ENCODE data around the gene PSMB10. TPM values are rescaled to one million over a fixed set of nuclear protein-coding genes. Genes with fewer than 3 reads are reported as not detected.

Gene PSMB10
- total RNA-seq, 2 donors from 2014 or later = 16.2 to 26.7 TPM

DNA sequence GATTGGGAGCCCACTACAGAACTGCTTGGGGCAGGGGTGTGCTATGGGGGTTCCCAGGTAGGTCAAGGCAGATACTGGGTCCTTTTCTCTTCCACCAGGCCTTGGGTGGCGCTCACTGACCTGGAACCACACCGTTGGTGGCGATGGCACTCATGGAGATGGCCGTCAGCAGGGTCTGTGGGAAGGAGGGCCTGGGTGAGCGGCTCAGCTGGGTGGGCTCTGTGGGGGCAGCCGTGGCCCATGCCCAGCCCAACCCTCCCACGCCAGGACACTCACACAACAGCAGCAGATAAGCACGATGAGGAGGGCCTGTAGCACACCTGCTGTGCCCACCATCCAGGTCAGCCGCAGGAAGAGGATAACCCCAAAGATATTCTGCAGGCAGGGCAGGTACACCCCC lies 21.0 kb upstream of the PSMB10 start:
- 96 to 100% methylated on average over 1 to 9 of the region's 9 CpGs for WGBS, 2 donors
- Histone ChIP-seq H3K9me3 (no peaks in the 10 kb centered on the region), H3K36me3 (replicated peaks in 1 of 2; ENCODE audit: insufficient read depth in 1 of 2, low read depth in 2 of 2) (peaks cover 0 to 2% of the 10 kb centered on the region in 2 donors), H3K27me3 (no peaks in the 10 kb centered on the region), H3K4me1 (peaks cover 16% of the 10 kb centered on the region), H3K4me3 (no peak overlapping the region), H3K27ac (no peak overlapping the region)
- intact Hi-C loops (cut with DNase I) = no loop called here
- TF ChIP-seq POLR2A (IDR thresholded peaks at IDR 0.05) = no peak
- TF ChIP-seq, protein P1, sequence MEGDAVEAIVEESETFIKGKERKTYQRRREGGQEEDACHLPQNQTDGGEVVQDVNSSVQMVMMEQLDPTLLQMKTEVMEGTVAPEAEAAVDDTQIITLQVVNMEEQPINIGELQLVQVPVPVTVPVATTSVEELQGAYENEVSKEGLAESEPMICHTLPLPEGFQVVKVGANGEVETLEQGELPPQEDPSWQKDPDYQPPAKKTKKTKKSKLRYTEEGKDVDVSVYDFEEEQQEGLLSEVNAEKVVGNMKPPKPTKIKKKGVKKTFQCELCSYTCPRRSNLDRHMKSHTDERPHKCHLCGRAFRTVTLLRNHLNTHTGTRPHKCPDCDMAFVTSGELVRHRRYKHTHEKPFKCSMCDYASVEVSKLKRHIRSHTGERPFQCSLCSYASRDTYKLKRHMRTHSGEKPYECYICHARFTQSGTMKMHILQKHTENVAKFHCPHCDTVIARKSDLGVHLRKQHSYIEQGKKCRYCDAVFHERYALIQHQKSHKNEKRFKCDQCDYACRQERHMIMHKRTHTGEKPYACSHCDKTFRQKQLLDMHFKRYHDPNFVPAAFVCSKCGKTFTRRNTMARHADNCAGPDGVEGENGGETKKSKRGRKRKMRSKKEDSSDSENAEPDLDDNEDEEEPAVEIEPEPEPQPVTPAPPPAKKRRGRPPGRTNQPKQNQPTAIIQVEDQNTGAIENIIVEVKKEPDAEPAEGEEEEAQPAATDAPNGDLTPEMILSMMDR (IDR thresholded peaks at IDR 0.05) = no peak
- ATAC-seq (no peak), DNase-seq (peak in 1 of 4 donors; percentile 6)

DNA sequence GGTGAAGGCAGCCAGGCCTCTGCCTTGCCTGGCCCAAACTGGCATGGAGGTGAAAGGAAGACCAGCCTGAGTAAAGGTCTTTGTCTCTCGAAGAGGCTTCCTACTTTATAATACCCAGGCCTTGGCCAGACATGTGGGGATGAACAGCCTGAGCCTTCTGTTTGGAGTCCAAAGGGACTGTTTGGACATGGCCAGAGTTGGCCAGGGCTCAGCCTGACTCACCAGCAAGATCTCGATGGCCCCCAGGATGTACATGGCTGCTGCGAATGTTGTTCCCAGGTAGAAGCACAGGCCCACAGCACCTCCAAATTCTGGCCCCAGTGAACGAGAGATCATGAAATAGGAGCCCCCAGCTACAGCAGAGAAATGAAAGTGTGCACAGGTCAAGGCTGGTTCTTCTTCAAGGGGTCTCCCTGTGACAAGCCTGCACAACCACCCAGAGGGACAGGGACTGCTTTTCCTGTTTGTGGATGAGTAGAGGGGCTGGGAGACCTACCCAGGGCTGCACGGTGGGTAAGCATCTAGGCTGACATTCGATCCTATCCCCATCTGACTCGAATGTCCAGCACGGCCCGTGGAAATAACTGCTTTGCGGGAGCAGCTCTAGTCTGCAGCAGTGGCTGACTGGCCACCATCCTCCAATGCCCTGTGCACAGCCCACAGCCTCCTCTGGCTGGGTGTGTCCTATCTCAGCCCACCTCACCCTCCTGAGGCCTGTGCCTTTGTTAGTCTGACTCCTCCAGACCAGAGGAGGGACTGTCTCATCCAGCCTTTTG lies 18.0 kb upstream of the PSMB10 start:
- no peaks in the 10 kb centered on the region for H3K9me3 ChIP-seq
- no peak for TF ChIP-seq POLR2A (IDR thresholded peaks at IDR 0.05)
- TF ChIP-seq, protein P1 (IDR thresholded peaks at IDR 0.05) = no peak
- peaks cover 0 to 12% of the 10 kb centered on the region in 2 donors for H3K36me3 ChIP-seq (replicated peaks in 1 of 2; ENCODE audit: insufficient read depth in 1 of 2, low read depth in 2 of 2)
- H3K27me3 ChIP-seq = no peaks in the 10 kb centered on the region
- intact Hi-C loops (cut with DNase I) = no loop called here
- DNase-seq (no peak), ATAC-seq (no peak)
- H3K27ac ChIP-seq = no peak overlapping the region
- H3K4me3 ChIP-seq = no peak overlapping the region
- whole genome bisulfite sequencing, 2 donors = 82 to 87% methylated on average over 4 to 10 of the region's 10 CpGs
- no peaks in the 10 kb centered on the region for H3K4me1 ChIP-seq

DNA sequence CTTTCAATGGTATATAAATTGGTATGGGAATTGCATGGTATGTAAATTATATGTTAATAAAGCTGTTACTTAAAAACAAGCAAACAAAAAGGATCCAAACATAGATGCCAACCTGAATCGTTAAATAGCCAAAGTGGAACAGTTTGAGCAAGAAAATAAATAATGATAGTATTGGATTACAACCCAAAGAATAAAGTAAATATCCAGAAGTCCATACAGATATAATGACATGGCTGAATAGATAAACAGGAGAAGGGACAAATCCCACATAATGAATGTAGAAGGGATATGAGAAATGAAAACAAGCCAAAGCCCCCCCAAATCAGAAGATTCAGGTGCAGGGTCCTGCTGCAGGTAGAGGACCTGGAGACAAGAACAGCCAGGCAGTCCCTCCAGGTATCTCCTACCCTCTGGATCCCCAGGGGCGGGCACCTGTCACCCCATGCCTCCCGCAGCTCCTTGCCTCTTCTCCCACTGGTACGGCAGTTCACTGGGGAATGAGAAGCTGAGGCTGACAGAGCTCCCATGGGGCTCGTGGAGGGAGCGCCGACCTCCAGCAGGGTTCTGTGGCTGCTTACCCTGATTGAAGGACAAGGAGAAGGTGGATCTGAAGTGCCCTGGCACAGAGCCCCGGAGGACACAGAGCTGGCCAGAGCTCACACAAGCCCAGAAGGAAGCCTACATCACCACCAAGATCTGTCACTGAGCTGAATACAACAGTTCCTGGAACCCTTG lies 17.2 kb upstream of the PSMB10 start:
- Histone ChIP-seq H3K36me3 (replicated peaks in 1 of 2; ENCODE audit: insufficient read depth in 1 of 2, low read depth in 2 of 2) (peaks cover 0 to 12% of the 10 kb centered on the region in 2 donors), H3K27ac (no peak overlapping the region), H3K4me3 (no peak overlapping the region), H3K4me1 (no peaks in the 10 kb centered on the region), H3K27me3 (no peaks in the 10 kb centered on the region), H3K9me3 (no peaks in the 10 kb centered on the region)
- no peak for TF ChIP-seq POLR2A (IDR thresholded peaks at IDR 0.05)
- TF ChIP-seq, protein P1 (IDR thresholded peaks at IDR 0.05) = no peak
- no peak for DNase-seq
- ATAC-seq = no peak
- intact Hi-C loops (cut with DNase I) = no loop called here
- 78 to 86% methylated on average over 8 of the region's 8 CpGs for WGBS, 2 donors

DNA sequence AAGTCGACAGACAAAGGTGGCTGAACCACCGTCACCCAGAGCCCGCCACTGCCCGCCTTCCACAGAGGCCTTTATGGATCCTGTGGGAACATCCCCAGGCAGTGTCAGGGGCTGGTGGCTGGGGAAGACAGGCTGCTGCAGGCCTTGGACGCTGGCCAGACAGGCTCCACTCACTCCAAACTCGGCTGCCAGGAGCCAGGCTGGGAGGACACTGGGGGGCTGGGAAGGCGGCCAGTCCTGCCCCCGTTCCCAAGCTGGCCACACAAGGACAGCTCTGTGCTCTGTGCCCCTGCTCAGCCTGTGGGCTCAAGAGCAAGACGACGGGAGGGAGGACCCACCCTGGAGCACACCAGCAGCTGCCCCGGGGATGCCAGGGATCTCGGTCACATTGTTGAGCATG lies 14.8 kb upstream of the PSMB10 start:
- Histone ChIP-seq H3K36me3 (replicated peaks in 1 of 2; ENCODE audit: insufficient read depth in 1 of 2, low read depth in 2 of 2) (peaks cover 0 to 17% of the 10 kb centered on the region in 2 donors), H3K27me3 (no peaks in the 10 kb centered on the region), H3K4me3 (no peak overlapping the region), H3K27ac (no peak overlapping the region), H3K4me1 (no peaks in the 10 kb centered on the region), H3K9me3 (no peaks in the 10 kb centered on the region)
- DNase-seq (peak in 2 of 4 donors; percentile 15 to 36), ATAC-seq (no peak)
- intact Hi-C loops (cut with DNase I) = no loop called here
- TF ChIP-seq, protein P1 (IDR thresholded peaks at IDR 0.05) = no peak
- WGBS, 2 donors = 73 to 100% methylated on average over 2 to 12 of the region's 12 CpGs

All from body of pancreas (tissue), 4 donors.